Adrenal gland (tissue), 5 donors: ENCODE results near the gene ANKRD7.

Source experiments
- CTCF ChIP-seq, 6 experiments: fragments of 450-650 bp in 4 of 6; fragments of 200-600 bp in 2 of 6; sonication (generic) in 1 of 6; IDR thresholded peaks; 1 replicate in 5 of 6; 2 replicates in 1 of 6; pipeline versions ENCODE4 v1.5.1 to v1.8.0; 2016 to 2021; ENCODE audit warnings: antibody characterized with exemption in 6 of 6, mild to moderate bottlenecking in 2 of 6, moderate library complexity in 1 of 6
- POLR2A ChIP-seq, 2 donors: fragments of 450-650 bp; IDR thresholded peaks; one replicate each; pipeline ENCODE4 v1.6.1; 2017; ENCODE audit warnings: antibody characterized with exemption in 2 of 2, mild to moderate bottlenecking in 2 of 2, moderate library complexity in 1 of 2
- donor health status: DM: no; HTN: no; CAD: no.

GRCh38 chr7:118264836-118265235, 40.3 kb downstream of the ANKRD7 start:
- TF ChIP-seq POLR2A (IDR thresholded peaks at IDR 0.05) (no peak), CTCF (IDR thresholded peaks at IDR 0.05) (no peak)
